GM23338 (cell line): ENCODE measurements around the gene LOXL1. TPM values are rescaled to one million over a fixed set of nuclear protein-coding genes. Genes with fewer than 3 reads are reported as not detected.

Experiments
- ATAC-seq: fragments of 200-7000 bp; cut with Tn5 transposase; 3 replicates; pipeline ENCODE4 v1.9.1; 2020
- DNase-seq: peaks from one replicate; pipeline ENCODE4 v3.0.0-alpha.2; 2015; ENCODE audit warnings: low spot score
- H2AFZ ChIP-seq: fragments of 200-600 bp; sonication (generic); 2 replicates; pipeline ENCODE4 v1.8.0; 2016; ENCODE audit warnings: antibody characterized with exemption, mild to moderate bottlenecking, moderate library complexity
- H3F3A ChIP-seq: fragments of 200-600 bp; sonication (generic); replicated peaks from 2 replicates; pipeline ENCODE4 v1.8.0; 2017; ENCODE audit warnings: antibody characterized with exemption, mixed run types, low read depth
- H3K27ac ChIP-seq: fragments of 200-600 bp; sonication (generic); 2 replicates; pipeline ENCODE4 v1.6.1; 2016; ENCODE audit warnings: low read depth
- H3K27me3 ChIP-seq: fragments of 200-600 bp; sonication (generic); 2 replicates; pipeline ENCODE4 v1.8.0; 2016; ENCODE audit warnings: mild to moderate bottlenecking, mixed run types, moderate library complexity; ENCODE audit not compliant: insufficient read depth
- H3K36me3 ChIP-seq: fragments of 200-600 bp; sonication (generic); 2 replicates; pipeline ENCODE4 v1.8.0; 2016; ENCODE audit warnings: mild to moderate bottlenecking; ENCODE audit not compliant: insufficient read depth
- H3K4me1 ChIP-seq: fragments of 200-600 bp; sonication (generic); 2 replicates; pipeline ENCODE4 v1.8.0; 2016; ENCODE audit warnings: mild to moderate bottlenecking, moderate library complexity; ENCODE audit not compliant: insufficient read depth
- H3K4me2 ChIP-seq: fragments of 200-600 bp; sonication (generic); 2 replicates; pipeline ENCODE4 v1.7.1; 2017; ENCODE audit warnings: mixed run types
- H3K4me3 ChIP-seq: fragments of 200-600 bp; sonication (generic); 2 replicates; pipeline ENCODE4 v1.6.1; 2016; ENCODE audit warnings: mixed run types
- H3K79me2 ChIP-seq: fragments of 200-600 bp; sonication (generic); replicated peaks from 2 replicates; pipeline ENCODE4 v1.8.0; 2017; ENCODE audit warnings: mild to moderate bottlenecking; ENCODE audit not compliant: insufficient read depth
- H3K9me2 ChIP-seq: fragments of 200-600 bp; sonication (generic); 2 replicates; pipeline ENCODE4 v1.8.0; 2017; ENCODE audit not compliant: insufficient read depth
- H4K20me1 ChIP-seq: fragments of 200-600 bp; sonication (generic); replicated peaks from 2 replicates; pipeline ENCODE4 v1.8.0; 2017; ENCODE audit warnings: mild to moderate bottlenecking; ENCODE audit not compliant: insufficient read depth
- H3K27ac Mint-ChIP-seq: 2 replicates; pipeline ENCODE4 v1.8.0; 2020; ENCODE audit warnings: inconsistent platforms, mild to moderate bottlenecking, moderate library complexity, mixed read lengths
- H3K27me3 Mint-ChIP-seq: 3 replicates; pipeline ENCODE4 v1.8.0; 2022; ENCODE audit warnings: low read depth, mild to moderate bottlenecking, moderate library complexity, mixed read lengths, inconsistent platforms; ENCODE audit not compliant: insufficient read depth, poor library complexity
- H3K36me3 Mint-ChIP-seq: 3 replicates; pipeline ENCODE4 v1.8.0; 2021; ENCODE audit warnings: low read depth, mild to moderate bottlenecking, inconsistent platforms, moderate library complexity, mixed read lengths
- H3K4me1 Mint-ChIP-seq: 3 replicates; pipeline ENCODE4 v1.8.0; 2020; ENCODE audit warnings: mild to moderate bottlenecking, inconsistent platforms, mixed read lengths
- H3K4me3 Mint-ChIP-seq: 3 replicates; pipeline ENCODE4 v1.8.0; 2021; ENCODE audit warnings: moderate library complexity, mild to moderate bottlenecking, inconsistent platforms, mixed read lengths
- H3K9me3 Mint-ChIP-seq: 3 replicates; pipeline ENCODE4 v1.8.0; 2020; ENCODE audit warnings: moderate library complexity, mild to moderate bottlenecking, inconsistent platforms, mixed read lengths
- CREB1 ChIP-seq: fragments of 250-450 bp; sonication (Bioruptor Pico); IDR thresholded peaks from 2 replicates; pipeline ENCODE4 v1.5.0; 2020; ENCODE audit warnings: low read depth, mild to moderate bottlenecking, moderate library complexity
- CTCF ChIP-seq, 2 experiments: fragments of 200-600 bp in 1 of 2; sonication (generic) in 1 of 2; conservative IDR thresholded peaks; 2 replicates each; pipeline versions ENCODE4 v1.5.1 to v1.6.1; 2016 to 2017; ENCODE audit warnings: antibody characterized with exemption in 2 of 2, low read depth in 2 of 2, mild to moderate bottlenecking in 2 of 2, moderate library complexity in 1 of 2
- ETS1 ChIP-seq: IDR thresholded peaks from 2 replicates; pipeline ENCODE4 v1.6.1; 2016; ENCODE audit warnings: antibody characterized with exemption
- EZH2 ChIP-seq: fragments of 200-600 bp; sonication (generic); IDR thresholded peaks from one replicate; pipeline ENCODE4 v1.8.0; 2017; ENCODE audit warnings: antibody characterized with exemption, mild to moderate bottlenecking, low read depth; ENCODE audit not compliant: unreplicated experiment
- EZH2phosphoT487 ChIP-seq: fragments of 200-600 bp; sonication (generic); IDR thresholded peaks from one replicate; pipeline ENCODE4 v1.8.1; 2018; ENCODE audit warnings: antibody characterized with exemption; ENCODE audit not compliant: unreplicated experiment
- NANOG ChIP-seq: IDR thresholded peaks from 2 replicates; pipeline ENCODE4 v1.6.1; 2016; ENCODE audit warnings: antibody characterized with exemption, borderline replicate concordance
- POLR2AphosphoS5 ChIP-seq: IDR thresholded peaks from 2 replicates; pipeline ENCODE4 v1.6.1; 2016; ENCODE audit warnings: antibody characterized with exemption, low read depth
- REST ChIP-seq: IDR thresholded peaks from one replicate; pipeline ENCODE4 v1.6.1; 2018; ENCODE audit warnings: antibody characterized with exemption; ENCODE audit not compliant: unreplicated experiment
- STAT1 ChIP-seq: IDR thresholded peaks from one replicate; pipeline ENCODE4 v1.6.1; 2016; ENCODE audit warnings: antibody characterized with exemption; ENCODE audit not compliant: unreplicated experiment
- ZNF114 ChIP-seq: fragments of 250-450 bp; sonication (Bioruptor Pico); IDR thresholded peaks from 2 replicates; pipeline ENCODE4 v1.5.0; 2020; ENCODE audit warnings: mild to moderate bottlenecking, moderate library complexity
- ZNF331 ChIP-seq: fragments of 250-450 bp; sonication (Bioruptor Pico); IDR thresholded peaks from 2 replicates; pipeline ENCODE4 v1.5.0; 2020; ENCODE audit warnings: low read depth, mild to moderate bottlenecking, moderate library complexity
- ZNF462 ChIP-seq: fragments of 250-450 bp; sonication (Bioruptor Pico); IDR thresholded peaks from 2 replicates; pipeline ENCODE4 v1.5.0; 2020; ENCODE audit warnings: mild to moderate bottlenecking, moderate library complexity
- polyA plus RNA-seq: library from polyadenylated mRNA; unstranded; fragments of >200 nt; fragmentation: Nextera tagmentation; extraction: Ambion mirVana; gene quantifications from 2 replicates; pipeline ENCODE4 v1.2.1, GENCODE V29; 2016
- total RNA-seq: library from RNA; depleted of rRNA; stranded (reverse); fragments of >200 nt; shearing (Covaris generic); gene quantifications from 2 replicates; pipeline ENCODE4 v1.2.3, GENCODE V29; 2014

The LOXL1 gene
- total and polyA plus RNA-seq, 2 experiments from 2014 or later, result 6.9 to 10.8 TPM

DNA sequence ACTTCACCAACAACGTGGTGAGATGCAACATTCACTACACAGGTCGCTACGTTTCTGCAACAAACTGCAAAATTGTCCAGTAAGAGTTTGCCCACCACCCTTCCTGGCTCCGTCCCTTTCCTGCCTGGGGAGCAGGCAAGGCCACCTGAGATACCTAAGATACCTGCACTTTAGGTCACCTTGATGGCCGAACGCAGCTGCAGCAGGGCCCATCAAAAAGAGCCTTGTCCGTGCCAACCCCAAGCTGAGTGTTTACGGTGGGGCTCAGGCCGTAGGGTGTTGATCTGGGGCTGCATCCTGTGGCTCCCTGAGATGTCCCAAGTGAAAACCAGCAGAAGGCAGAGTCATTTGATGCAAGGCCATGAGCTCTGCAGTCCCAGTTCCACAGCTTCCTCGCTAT lies 23.2 kb downstream of the LOXL1 start:
- H4K20me1 ChIP-seq, result no peaks in the 10 kb centered on the region
- H3K4me1 Mint-ChIP-seq, result peaks cover 22% of the 10 kb centered on the region

More for the DNA sequence above, 23.2 kb downstream of the LOXL1 start:
- Mint-ChIP-seq H3K36me3 (no peaks in the 10 kb centered on the region; the same call in 2 of the 3 replicates), H3K27ac (no peak overlapping the region), H3K9me3 (no peaks in the 10 kb centered on the region), H3K4me3 (no peak overlapping the region), H3K27me3 (peaks cover 21% of the 10 kb centered on the region)
- Histone ChIP-seq H3K36me3 (no peaks in the 10 kb centered on the region), H3K4me2 (no peak overlapping the region), H3K79me2 (no peaks in the 10 kb centered on the region), H3K4me3 (no peak overlapping the region), H3F3A (no peaks in the 10 kb centered on the region), H3K9me2 (no peaks in the 10 kb centered on the region), H3K27me3 (no peaks in the 10 kb centered on the region), H2AFZ (no peak overlapping the region), H3K4me1 (peaks cover 4% of the 10 kb centered on the region; the same call in 1 of the 2 replicates), H3K27ac (no peak overlapping the region)
- no peak for ATAC-seq
- DNase-seq, result no peak
- TF ChIP-seq NANOG, result no peak
- TF ChIP-seq ZNF114 (CRISPR knock-in tag), result no peak
- TF ChIP-seq ZNF462 (CRISPR knock-in tag), result no peak
- no peak for TF ChIP-seq ETS1
- TF ChIP-seq ZNF331, result no peak
- TF ChIP-seq REST, result no peak
- TF ChIP-seq CREB1, result no peak
- TF ChIP-seq CTCF (conservative IDR thresholded peaks at IDR 0.05; ENCODE audit: low read depth in 2 of 2), result no peak
- TF ChIP-seq EZH2phosphoT487, result no peak
- no peak for TF ChIP-seq EZH2
- TF ChIP-seq POLR2AphosphoS5, result no peak
- TF ChIP-seq STAT1, result no peak
